SK-N-SH (cell line): ENCODE measurements around the gene SH2B3. TPM values are rescaled to one million over a fixed set of nuclear protein-coding genes. Genes with fewer than 3 reads are reported as not detected.

Experiments
- CTCF ChIA-PET: fragments of 300-600, 350-600 bp; formaldehyde crosslinking; extraction: SDS; loops from one replicate; lab custom pipeline; 2021; lab: Yijun Ruan, JAX
- POLR2A ChIA-PET: fragments of 350-600 bp; sonication (Branson Sonifier 250); formaldehyde crosslinking; extraction: SDS; loops from one replicate; lab custom pipeline; 2020; ENCODE audit warnings: antibody characterized with exemption, inconsistent platforms; lab: Yijun Ruan, JAX
- DNase-seq: peaks from one replicate; pipeline ENCODE4 v3.0.0; 2012
- H2AFZ ChIP-seq: fragments of 200-600 bp; sonication (generic); 2 replicates; pipeline ENCODE4 v1.8.1; 2016; ENCODE audit warnings: antibody characterized with exemption, mild to moderate bottlenecking, low read depth
- H3F3A ChIP-seq: fragments of 200-600 bp; sonication (generic); replicated peaks from 2 replicates; pipeline ENCODE3; 2016; ENCODE audit warnings: antibody characterized with exemption, mild to moderate bottlenecking; ENCODE audit not compliant: insufficient read depth
- H3K27ac ChIP-seq, 2 experiments: fragments of 200-500 bp in 1 of 2; fragments of 200-600 bp in 1 of 2; sonication (Bioruptor generic) in 1 of 2; sonication (generic), shearing (Covaris generic) in 1 of 2; 2 replicates each; pipeline versions ENCODE4 v1.5.1 to v1.6.1; 2014 to 2016; ENCODE audit warnings: low read depth in 2 of 2, inconsistent platforms in 1 of 2, low read length in 1 of 2, mild to moderate bottlenecking in 1 of 2, mixed read lengths in 1 of 2
- H3K27me3 ChIP-seq: fragments of 200-600 bp; sonication (generic), shearing (Covaris generic); 2 replicates; pipeline ENCODE4 v1.6.1; 2016; ENCODE audit warnings: mixed run types; ENCODE audit not compliant: insufficient read depth
- H3K36me3 ChIP-seq, 2 experiments: fragments of 200-500 bp in 1 of 2; fragments of 200-600 bp in 1 of 2; sonication (Bioruptor generic) in 1 of 2; sonication (generic) in 1 of 2; replicated peaks in 1 of 2; 2 replicates each; pipeline versions ENCODE3 to v1.5.1; 2014 to 2016; ENCODE audit warnings: low read length in 1 of 2, mild to moderate bottlenecking in 1 of 2; ENCODE audit not compliant: insufficient read depth in 2 of 2, control insufficient read depth in 1 of 2
- H3K4me1 ChIP-seq, 2 experiments: fragments of 200-500 bp in 1 of 2; fragments of 200-600 bp in 1 of 2; sonication (Bioruptor generic) in 1 of 2; sonication (generic), shearing (Covaris generic) in 1 of 2; 2 replicates each; pipeline versions ENCODE4 v1.5.1 to v1.6.1; 2014 to 2016; ENCODE audit warnings: low read depth in 1 of 2, low read length in 1 of 2, mixed run types in 1 of 2; ENCODE audit not compliant: insufficient read depth in 2 of 2, control insufficient read depth in 1 of 2
- H3K4me2 ChIP-seq: fragments of 200-600 bp; sonication (generic), shearing (Covaris generic); 2 replicates; pipeline ENCODE4 v1.6.1; 2017; ENCODE audit warnings: mixed run types
- H3K4me3 ChIP-seq, 2 experiments: fragments of 200-500 bp in 1 of 2; fragments of 200-600 bp in 1 of 2; sonication (Bioruptor generic) in 1 of 2; sonication (generic), shearing (Covaris generic) in 1 of 2; 2 replicates each; pipeline versions ENCODE4 v1.5.1 to v1.8.1; 2014 to 2016; ENCODE audit warnings: low read depth in 2 of 2, inconsistent platforms in 1 of 2, low read length in 1 of 2, mild to moderate bottlenecking in 1 of 2, mixed read lengths in 1 of 2, moderate library complexity in 1 of 2
- H3K79me2 ChIP-seq: fragments of 200-600 bp; sonication (generic); 2 replicates; pipeline ENCODE4 v1.8.1; 2017; ENCODE audit warnings: mild to moderate bottlenecking; ENCODE audit not compliant: insufficient read depth
- H3K9ac ChIP-seq: fragments of 200-600 bp; sonication (generic); 2 replicates; pipeline ENCODE4 v1.6.1; 2017; ENCODE audit warnings: mixed run types
- H3K9me2 ChIP-seq: fragments of 200-600 bp; sonication (generic); 2 replicates; pipeline ENCODE4 v1.6.1; 2017; ENCODE audit warnings: mixed run types
- H3K9me3 ChIP-seq: fragments of 200-600 bp; sonication (generic); 2 replicates; pipeline ENCODE4 v1.6.1; 2017; ENCODE audit warnings: mixed run types, mild to moderate bottlenecking, moderate library complexity
- H4K20me1 ChIP-seq: fragments of 200-600 bp; sonication (generic); 2 replicates; pipeline ENCODE4 v1.6.1; 2017; ENCODE audit warnings: mild to moderate bottlenecking, mixed run types; ENCODE audit not compliant: insufficient read depth
- EP300 ChIP-seq, 2 experiments: IDR thresholded peaks; 2 replicates each; pipeline versions ENCODE4 v1.4.0 to v1.6.1; 2012; ENCODE audit warnings: borderline replicate concordance in 1 of 2, low read depth in 1 of 2, low read length in 1 of 2
- EZH2phosphoT487 ChIP-seq: fragments of 200-600 bp; sonication (generic); IDR thresholded peaks from 2 replicates; pipeline ENCODE4 v1.6.1; 2017; ENCODE audit warnings: low read depth, mixed run types, mild to moderate bottlenecking, antibody characterized with exemption, moderate library complexity, borderline replicate concordance
- FOXJ3 ChIP-seq: sonication (generic); formaldehyde crosslinking; IDR thresholded peaks from 2 replicates; pipeline ENCODE4 v1.5.1; 2020; ENCODE audit warnings: mild to moderate bottlenecking, missing genetic modification reagents
- GABPA ChIP-seq: IDR thresholded peaks from 2 replicates; pipeline ENCODE4 v1.4.0; 2012; ENCODE audit warnings: low read depth, mild to moderate bottlenecking
- NFIC ChIP-seq: IDR thresholded peaks from 2 replicates; pipeline ENCODE4 v1.4.0; 2012; ENCODE audit warnings: borderline replicate concordance
- RFX5 ChIP-seq: IDR thresholded peaks from 2 replicates; pipeline ENCODE4 v1.6.1; 2012; ENCODE audit warnings: mild to moderate bottlenecking, improper control_type of control experiment, low read length
- RXRA ChIP-seq: IDR thresholded peaks from 2 replicates; pipeline ENCODE4 v1.4.0; 2012; ENCODE audit warnings: low read depth, mild to moderate bottlenecking, borderline replicate concordance
- SMC3 ChIP-seq: IDR thresholded peaks from 2 replicates; pipeline ENCODE4 v1.6.1; 2012; ENCODE audit warnings: low read depth, low read length, improper control_type of control experiment
- TEAD4 ChIP-seq: IDR thresholded peaks from 2 replicates; pipeline ENCODE4 v1.4.0; 2012; ENCODE audit warnings: mild to moderate bottlenecking, borderline replicate concordance; ENCODE audit not compliant: insufficient read depth
- YY1 ChIP-seq: IDR thresholded peaks from 2 replicates; pipeline ENCODE4 v1.4.0; 2012; ENCODE audit warnings: low read depth, mild to moderate bottlenecking
- WGBS: methylation state at CpG from one replicate; pipeline ENCODE4 v1.1.6; 2017; ENCODE audit warnings: low lambda C conversion rate; 5-methylcytosine and 5-hydroxymethylcytosine counted together
- polyA plus RNA-seq, 3 experiments: library from polyadenylated mRNA; depleted of rRNA; stranded (reverse); fragments of >200 nt; gene quantifications; 2 replicates each; pipeline ENCODE4 v1.2.3, GENCODE V29; 2012
- TF ChIP-seq, protein P1 (sequence below): fragments of 150-350 bp; IDR thresholded peaks from 2 replicates; pipeline ENCODE4 v1.6.1; 2016; ENCODE audit warnings: mild to moderate bottlenecking, low read depth, low read length
- TF ChIP-seq, protein P2 (sequence below): fragments of 150-350 bp; IDR thresholded peaks from 2 replicates; pipeline ENCODE4 v1.6.1; 2017; ENCODE audit warnings: antibody characterized with exemption, low read length, low read depth, borderline replicate concordance
- TF ChIP-seq, protein P3 (sequence below): IDR thresholded peaks from 2 replicates; pipeline ENCODE4; 2012
- TF ChIP-seq, protein P4 (sequence below): IDR thresholded peaks from 2 replicates; pipeline ENCODE4 v1.4.0; 2012; ENCODE audit warnings: low read depth
- TF ChIP-seq, protein P5 (sequence below): IDR thresholded peaks from 2 replicates; pipeline ENCODE4 v1.4.0; 2012; ENCODE audit warnings: low read depth, borderline replicate concordance
- TF ChIP-seq, protein P6 (sequence below): fragments of 200-600 bp; sonication (generic); IDR thresholded peaks from 2 replicates; pipeline ENCODE4 v1.6.1; 2017; ENCODE audit warnings: antibody characterized with exemption, mild to moderate bottlenecking, moderate library complexity

Gene SH2B3
- polyA plus RNA-seq, 1 of the 3 experiments (the other 2 are of a cell fraction): 15.6 TPM

DNA sequence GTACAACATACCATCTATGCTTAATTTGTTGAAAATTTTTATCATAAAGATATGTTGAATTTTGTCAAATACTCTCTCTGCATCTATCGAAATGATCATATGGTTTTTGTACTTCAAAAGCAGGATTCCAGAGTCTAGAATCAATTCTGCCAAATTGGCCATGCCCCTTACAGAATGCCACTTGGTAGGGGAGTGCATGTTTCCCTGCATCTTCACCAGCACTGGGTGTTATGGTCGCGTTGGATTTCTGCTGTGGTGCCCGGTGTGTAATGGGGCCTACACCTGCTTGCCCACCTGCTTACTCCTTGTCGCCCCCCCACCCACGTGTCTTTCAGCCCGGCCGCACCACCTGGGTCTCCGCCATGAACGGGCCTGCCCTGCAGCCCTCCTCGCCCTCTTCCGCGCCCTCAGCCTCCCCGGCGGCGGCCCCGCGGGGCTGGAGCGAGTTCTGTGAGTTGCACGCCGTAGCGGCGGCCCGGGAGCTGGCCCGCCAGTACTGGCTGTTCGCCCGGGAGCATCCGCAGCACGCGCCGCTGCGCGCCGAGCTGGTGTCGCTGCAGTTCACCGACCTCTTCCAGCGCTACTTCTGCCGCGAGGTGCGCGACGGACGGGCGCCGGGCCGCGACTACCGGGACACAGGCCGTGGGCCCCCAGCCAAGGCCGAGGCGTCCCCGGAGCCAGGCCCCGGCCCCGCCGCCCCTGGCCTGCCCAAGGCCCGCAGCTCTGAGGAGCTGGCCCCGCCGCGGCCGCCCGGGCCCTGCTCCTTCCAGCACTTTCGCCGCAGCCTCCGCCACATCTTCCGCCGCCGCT lies 12.3 kb downstream of the SH2B3 start:
- ChIA-PET CTCF (interaction anchor here (2.9 kb wide), 1 partner anchor 21 kb away, joined by 10 read pairs; no protein-coding TSS in a partner anchor), POLR2A (no interaction called here)
- Histone ChIP-seq H3F3A (peaks cover 23% of the 10 kb centered on the region), H3K4me1 (peaks cover 8 to 19% of the 10 kb centered on the region in 2 experiments; a peak in 3 of 4 replicates), H3K36me3 (peaks cover 3 to 44% of the 10 kb centered on the region in 2 experiments), H3K9me2 (no peaks in the 10 kb centered on the region), H3K4me3 (no peak overlapping the region), H2AFZ (no peak overlapping the region), H3K9me3 (no peaks in the 10 kb centered on the region), H3K9ac (no peak overlapping the region), H3K27ac (no peak overlapping the region), H3K27me3 (no peaks in the 10 kb centered on the region), H3K4me2 (no peak overlapping the region), H3K79me2 (peaks cover 100% of the 10 kb centered on the region), H4K20me1 (peaks cover 82% of the 10 kb centered on the region)
- TF ChIP-seq, protein P1, sequence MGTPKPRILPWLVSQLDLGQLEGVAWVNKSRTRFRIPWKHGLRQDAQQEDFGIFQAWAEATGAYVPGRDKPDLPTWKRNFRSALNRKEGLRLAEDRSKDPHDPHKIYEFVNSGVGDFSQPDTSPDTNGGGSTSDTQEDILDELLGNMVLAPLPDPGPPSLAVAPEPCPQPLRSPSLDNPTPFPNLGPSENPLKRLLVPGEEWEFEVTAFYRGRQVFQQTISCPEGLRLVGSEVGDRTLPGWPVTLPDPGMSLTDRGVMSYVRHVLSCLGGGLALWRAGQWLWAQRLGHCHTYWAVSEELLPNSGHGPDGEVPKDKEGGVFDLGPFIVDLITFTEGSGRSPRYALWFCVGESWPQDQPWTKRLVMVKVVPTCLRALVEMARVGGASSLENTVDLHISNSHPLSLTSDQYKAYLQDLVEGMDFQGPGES: no peak
- no peak for TF ChIP-seq TEAD4
- TF ChIP-seq RFX5: no peak
- TF ChIP-seq, protein P2, sequence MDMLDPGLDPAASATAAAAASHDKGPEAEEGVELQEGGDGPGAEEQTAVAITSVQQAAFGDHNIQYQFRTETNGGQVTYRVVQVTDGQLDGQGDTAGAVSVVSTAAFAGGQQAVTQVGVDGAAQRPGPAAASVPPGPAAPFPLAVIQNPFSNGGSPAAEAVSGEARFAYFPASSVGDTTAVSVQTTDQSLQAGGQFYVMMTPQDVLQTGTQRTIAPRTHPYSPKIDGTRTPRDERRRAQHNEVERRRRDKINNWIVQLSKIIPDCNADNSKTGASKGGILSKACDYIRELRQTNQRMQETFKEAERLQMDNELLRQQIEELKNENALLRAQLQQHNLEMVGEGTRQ: no peak
- no peak for TF ChIP-seq FOXJ3 (CRISPR knock-in tag)
- no peak for DNase-seq
- 97% methylated on average over 43 of the region's 67 CpGs for WGBS

DNA sequence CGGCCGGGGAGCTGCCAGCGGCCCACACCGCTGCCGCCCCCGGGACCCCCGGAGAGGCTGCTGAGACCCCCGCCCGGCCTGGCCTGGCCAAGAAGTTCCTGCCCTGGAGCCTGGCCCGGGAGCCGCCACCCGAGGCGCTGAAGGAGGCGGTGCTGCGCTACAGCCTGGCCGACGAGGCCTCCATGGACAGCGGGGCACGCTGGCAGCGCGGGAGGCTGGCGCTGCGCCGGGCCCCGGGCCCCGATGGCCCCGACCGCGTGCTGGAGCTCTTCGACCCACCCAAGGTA lies 12.8 kb downstream of the SH2B3 start:
- Histone ChIP-seq H2AFZ (no peak overlapping the region), H3F3A (peaks cover 18% of the 10 kb centered on the region), H4K20me1 (peaks cover 83% of the 10 kb centered on the region), H3K79me2 (peaks cover 100% of the 10 kb centered on the region), H3K9me3 (no peaks in the 10 kb centered on the region), H3K27me3 (no peaks in the 10 kb centered on the region), H3K4me1 (peaks cover 5 to 14% of the 10 kb centered on the region in 2 experiments; a peak in 3 of 4 replicates), H3K9ac (no peak overlapping the region), H3K4me2 (no peak overlapping the region), H3K4me3 (no peak overlapping the region), H3K9me2 (no peaks in the 10 kb centered on the region), H3K36me3 (peaks cover 3 to 44% of the 10 kb centered on the region in 2 experiments), H3K27ac (no peak overlapping the region)
- DNase-seq: no peak
- TF ChIP-seq RXRA (no peak), NFIC (no peak), GABPA (no peak), YY1 (no peak), SMC3 (no peak), EP300 (IDR thresholded peaks at IDR 0.05; ENCODE audit: borderline replicate concordance in 1 of 2, low read depth in 1 of 2, low read length in 1 of 2) (no peak), EZH2phosphoT487 (no peak)
- TF ChIP-seq, protein P3, sequence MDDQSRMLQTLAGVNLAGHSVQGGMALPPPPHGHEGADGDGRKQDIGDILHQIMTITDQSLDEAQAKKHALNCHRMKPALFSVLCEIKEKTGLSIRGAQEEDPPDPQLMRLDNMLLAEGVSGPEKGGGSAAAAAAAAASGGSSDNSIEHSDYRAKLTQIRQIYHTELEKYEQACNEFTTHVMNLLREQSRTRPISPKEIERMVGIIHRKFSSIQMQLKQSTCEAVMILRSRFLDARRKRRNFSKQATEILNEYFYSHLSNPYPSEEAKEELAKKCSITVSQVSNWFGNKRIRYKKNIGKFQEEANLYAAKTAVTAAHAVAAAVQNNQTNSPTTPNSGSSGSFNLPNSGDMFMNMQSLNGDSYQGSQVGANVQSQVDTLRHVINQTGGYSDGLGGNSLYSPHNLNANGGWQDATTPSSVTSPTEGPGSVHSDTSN: no peak
- TF ChIP-seq, protein P4, sequence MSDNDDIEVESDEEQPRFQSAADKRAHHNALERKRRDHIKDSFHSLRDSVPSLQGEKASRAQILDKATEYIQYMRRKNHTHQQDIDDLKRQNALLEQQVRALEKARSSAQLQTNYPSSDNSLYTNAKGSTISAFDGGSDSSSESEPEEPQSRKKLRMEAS: no peak
- TF ChIP-seq, protein P5, sequence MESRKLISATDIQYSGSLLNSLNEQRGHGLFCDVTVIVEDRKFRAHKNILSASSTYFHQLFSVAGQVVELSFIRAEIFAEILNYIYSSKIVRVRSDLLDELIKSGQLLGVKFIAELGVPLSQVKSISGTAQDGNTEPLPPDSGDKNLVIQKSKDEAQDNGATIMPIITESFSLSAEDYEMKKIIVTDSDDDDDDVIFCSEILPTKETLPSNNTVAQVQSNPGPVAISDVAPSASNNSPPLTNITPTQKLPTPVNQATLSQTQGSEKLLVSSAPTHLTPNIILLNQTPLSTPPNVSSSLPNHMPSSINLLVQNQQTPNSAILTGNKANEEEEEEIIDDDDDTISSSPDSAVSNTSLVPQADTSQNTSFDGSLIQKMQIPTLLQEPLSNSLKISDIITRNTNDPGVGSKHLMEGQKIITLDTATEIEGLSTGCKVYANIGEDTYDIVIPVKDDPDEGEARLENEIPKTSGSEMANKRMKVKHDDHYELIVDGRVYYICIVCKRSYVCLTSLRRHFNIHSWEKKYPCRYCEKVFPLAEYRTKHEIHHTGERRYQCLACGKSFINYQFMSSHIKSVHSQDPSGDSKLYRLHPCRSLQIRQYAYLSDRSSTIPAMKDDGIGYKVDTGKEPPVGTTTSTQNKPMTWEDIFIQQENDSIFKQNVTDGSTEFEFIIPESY: no peak
- TF ChIP-seq, protein P6, sequence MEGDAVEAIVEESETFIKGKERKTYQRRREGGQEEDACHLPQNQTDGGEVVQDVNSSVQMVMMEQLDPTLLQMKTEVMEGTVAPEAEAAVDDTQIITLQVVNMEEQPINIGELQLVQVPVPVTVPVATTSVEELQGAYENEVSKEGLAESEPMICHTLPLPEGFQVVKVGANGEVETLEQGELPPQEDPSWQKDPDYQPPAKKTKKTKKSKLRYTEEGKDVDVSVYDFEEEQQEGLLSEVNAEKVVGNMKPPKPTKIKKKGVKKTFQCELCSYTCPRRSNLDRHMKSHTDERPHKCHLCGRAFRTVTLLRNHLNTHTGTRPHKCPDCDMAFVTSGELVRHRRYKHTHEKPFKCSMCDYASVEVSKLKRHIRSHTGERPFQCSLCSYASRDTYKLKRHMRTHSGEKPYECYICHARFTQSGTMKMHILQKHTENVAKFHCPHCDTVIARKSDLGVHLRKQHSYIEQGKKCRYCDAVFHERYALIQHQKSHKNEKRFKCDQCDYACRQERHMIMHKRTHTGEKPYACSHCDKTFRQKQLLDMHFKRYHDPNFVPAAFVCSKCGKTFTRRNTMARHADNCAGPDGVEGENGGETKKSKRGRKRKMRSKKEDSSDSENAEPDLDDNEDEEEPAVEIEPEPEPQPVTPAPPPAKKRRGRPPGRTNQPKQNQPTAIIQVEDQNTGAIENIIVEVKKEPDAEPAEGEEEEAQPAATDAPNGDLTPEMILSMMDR: no peak
- ChIA-PET CTCF (interaction anchor here (2.9 kb wide), 1 partner anchor 22 kb away, joined by 10 read pairs; no protein-coding TSS in a partner anchor), POLR2A (no interaction called here)
- WGBS: 97% methylated on average over 20 of the region's 30 CpGs
